GM12878 (cell line): ENCODE results near the gene ETHE1. TPM values are rescaled to one million over a fixed set of nuclear protein-coding genes. Genes with fewer than 3 reads are reported as not detected.
A peak's percentile ranks its signal among the peaks of the same experiment; 100 is the strongest.

Source experiments
- ATAC-seq: fragments of 200-7000 bp; cut with Tn5 transposase; 3 replicates; pipeline ENCODE4 v1.9.1; 2020; ENCODE audit warnings: mild to moderate bottlenecking, moderate library complexity
- BruUV-seq: library from RNA; stranded (reverse); fragments of 400-500 nt; replicated peaks from 2 replicates; lab custom pipeline; 2021; lab: Mats Ljungman, UMichigan
- CTCF ChIA-PET: fragments of 300-600 bp; sonication (Branson Sonifier 250); formaldehyde crosslinking; extraction: SDS; loops from one replicate; lab custom pipeline; 2021; ENCODE audit warnings: inconsistent platforms; lab: Yijun Ruan, JAX
- POLR2A ChIA-PET: fragments of 350-600 bp; formaldehyde crosslinking; extraction: SDS; loops from one replicate; lab custom pipeline; 2021; ENCODE audit warnings: inconsistent platforms; lab: Charles Lee
- RAD21 ChIA-PET: fragments of 300-600 bp; sonication (Branson Sonifier 250); formaldehyde crosslinking; loops from one replicate; lab custom pipeline; 2023; ENCODE audit warnings: antibody characterized with exemption; ENCODE audit not compliant: unreplicated experiment; lab: Charles Lee
- SMC1A ChIA-PET: fragments of 300-600 bp; sonication (Branson Sonifier 250); formaldehyde crosslinking; loops from one replicate; lab custom pipeline; 2023; ENCODE audit not compliant: unreplicated experiment, uncharacterized antibody; lab: Charles Lee
- DNase-seq: peaks from one replicate; pipeline ENCODE4 v3.0.0-alpha.2; 2011; ENCODE audit warnings: low read depth, low spot score
- FAIRE-seq: peaks from 3 replicates; lab custom pipeline; 2011; peaks lifted over from hg19 to GRCh38; lab: Jason Lieb, UNC
- H2AFZ ChIP-seq: 2 replicates; pipeline ENCODE4 v1.6.0; 2011; ENCODE audit warnings: low read depth, low read length, control low read depth; ENCODE audit not compliant: control insufficient read depth
- H3K27ac ChIP-seq: 2 replicates; pipeline ENCODE4 v1.5.1; 2011; ENCODE audit warnings: control low read depth; ENCODE audit not compliant: control insufficient read depth, insufficient read depth
- H3K27me3 ChIP-seq, 2 experiments: replicated peaks in 1 of 2; 2 replicates each; pipeline versions ENCODE4 v1.6.0 to v1.6.1; 2011; ENCODE audit warnings: low read length in 1 of 2; ENCODE audit not compliant: control insufficient read depth in 2 of 2, insufficient read depth in 2 of 2
- H3K36me3 ChIP-seq, 2 experiments: 2 replicates each; pipeline ENCODE4 v1.5.1; 2011; ENCODE audit warnings: low read length in 1 of 2; ENCODE audit not compliant: control insufficient read depth in 2 of 2, insufficient read depth in 2 of 2
- H3K4me1 ChIP-seq: 2 replicates; pipeline ENCODE4 v1.6.1; 2011; ENCODE audit warnings: mild to moderate bottlenecking, low read length, moderate library complexity, mixed read lengths; ENCODE audit not compliant: control insufficient read depth, insufficient read depth
- H3K4me2 ChIP-seq: 2 replicates; pipeline ENCODE4 v1.6.0; 2011; ENCODE audit warnings: control low read depth; ENCODE audit not compliant: control insufficient read depth, insufficient read depth
- H3K4me3 ChIP-seq: fragments of 200-600 bp; sonication (generic); 2 replicates; pipeline ENCODE4 v1.5.1; 2016
- H3K79me2 ChIP-seq: 2 replicates; pipeline ENCODE4 v1.6.0; 2011; ENCODE audit warnings: low read length; ENCODE audit not compliant: control insufficient read depth, insufficient read depth
- H3K9ac ChIP-seq: 2 replicates; pipeline ENCODE4 v1.8.0; 2011; ENCODE audit warnings: low read length, control low read depth, mixed read lengths; ENCODE audit not compliant: control insufficient read depth, insufficient read depth
- H3K9me3 ChIP-seq: replicated peaks from 3 replicates; pipeline ENCODE4 v1.5.1; 2011; ENCODE audit warnings: mild to moderate bottlenecking, low read length; ENCODE audit not compliant: control insufficient read depth, insufficient read depth
- H4K20me1 ChIP-seq: 2 replicates; pipeline ENCODE4 v1.6.0; 2011; ENCODE audit not compliant: control insufficient read depth, insufficient read depth
- JUND ChIP-seq: IDR thresholded peaks from 2 replicates; pipeline ENCODE4 v1.6.1; 2012; ENCODE audit warnings: low read depth, mild to moderate bottlenecking, low read length, improper control_type of control experiment, moderate library complexity
- MLLT1 ChIP-seq: fragments of 450-650 bp; IDR thresholded peaks from 2 replicates; pipeline ENCODE4 v1.6.1; 2016; ENCODE audit warnings: mild to moderate bottlenecking
- TARDBP ChIP-seq: IDR thresholded peaks from 2 replicates; pipeline ENCODE4 v1.6.1; 2016; ENCODE audit warnings: borderline replicate concordance
- WGBS: methylation state at CpG from one replicate; pipeline ENCODE4 v1.1.6; 2016; ENCODE audit warnings: low lambda C conversion rate; ENCODE audit not compliant: insufficient replicate concordance, insufficient coverage; ENCODE audit errors: missing lambda C conversion rate; 5-methylcytosine and 5-hydroxymethylcytosine counted together
- in situ Hi-C: fragments of 300-500 bp; cut with MboI; formaldehyde crosslinking; loops from 9 replicates; pipeline ENCODE4 v1.14.3; 2018; ENCODE audit warnings: mixed read lengths
- intact Hi-C: fragments of 100-400 bp; cut with micrococcal nuclease; formaldehyde crosslinking; loops from one replicate; pipeline ENCODE4 v1.14.2; 2022; ENCODE audit not compliant: unreplicated experiment
- polyA plus RNA-seq, 11 experiments: library from polyadenylated mRNA; depleted of rRNA in 4 of 11; unstranded in 6 of 11; stranded (reverse) in 5 of 11; fragments of >200 nt; fragmentation: Nextera tagmentation in 4 of 11; fragmentation: Illumina TruSeq in 1 of 11; extraction: Ambion mirVana in 4 of 11; extraction: Trizol in 1 of 11; gene quantifications; 1 replicate in 1 of 11; 2 replicates in 10 of 11; pipeline versions ENCODE4 v1.2.1 to v1.2.3, GENCODE V29; 2011 to 2016; ENCODE audit warnings: inconsistent platforms in 2 of 11, missing spikeins in 2 of 11, low read depth in 1 of 11
- total RNA-seq, 4 experiments: library from RNA; depleted of rRNA in 3 of 4; stranded (reverse); fragments of >200 nt in 3 of 4; fragmentation: Illumina TruSeq in 1 of 4; extraction: Trizol in 1 of 4; gene quantifications; 2 replicates each; pipeline versions ENCODE4 v1.2.1 to v1.2.3, GENCODE V29; 2013 to 2021
- TF ChIP-seq, protein P1 (sequence below): IDR thresholded peaks from 2 replicates; pipeline ENCODE4 v1.6.1; 2011; ENCODE audit warnings: low read depth, low read length, improper control_type of control experiment, borderline replicate concordance

ETHE1 gene
- total and polyA plus RNA-seq, 10 of the 15 experiments (the other 5 are each of a cell fraction or from before 2014, with no cell fraction given): 22.1 to 155 (median 52.7) TPM

- ChIA-PET RAD21 (no interaction called here), POLR2A (interaction anchor here (0.6 to 2.6 kb wide), 4 partner anchors 8 to 57 kb away, joined by 3 to 22 read pairs (median 10); partner anchors contain the start of genes IRGQ, ZNF575 and ZNF576), CTCF (interaction anchor here (3.6 kb wide), 1 partner anchor 18 kb away, joined by 34 read pairs; no protein-coding TSS in a partner anchor), SMC1A (interaction anchor here (1.6 to 3.1 kb wide), 3 partner anchors 19 to 21 kb away, joined by 3 to 25 read pairs (median 8); partner anchors contain the start of genes IRGQ and ZNF576)
- Histone ChIP-seq H3K27me3 (no peaks in the 10 kb centered on the region), H3K4me1 (peaks cover 5% of the 10 kb centered on the region), H3K36me3 (no peaks in the 10 kb centered on the region), H2AFZ (peak overlapping the region; percentile 52), H3K79me2 (peaks cover 9% of the 10 kb centered on the region), H3K4me2 (peak overlapping the region; percentile 67), H4K20me1 (no peaks in the 10 kb centered on the region), H3K9ac (peak overlapping the region; percentile 32; the same call in 1 of the 2 replicates), H3K27ac (peak overlapping the region; percentile 13; the same call in 1 of the 2 replicates), H3K9me3 (no peaks in the 10 kb centered on the region), H3K4me3 (peak overlapping the region; percentile 66; the same call in 1 of the 2 replicates)
- ATAC-seq (peak; percentile 4; the same call in 1 of the 3 replicates), DNase-seq (no peak), FAIRE-seq (no peak)
- WGBS: 73% methylated on average over 37 of the region's 37 CpGs
- TF ChIP-seq TARDBP: no peak
- no peak for TF ChIP-seq JUND
- TF ChIP-seq, protein P1, sequence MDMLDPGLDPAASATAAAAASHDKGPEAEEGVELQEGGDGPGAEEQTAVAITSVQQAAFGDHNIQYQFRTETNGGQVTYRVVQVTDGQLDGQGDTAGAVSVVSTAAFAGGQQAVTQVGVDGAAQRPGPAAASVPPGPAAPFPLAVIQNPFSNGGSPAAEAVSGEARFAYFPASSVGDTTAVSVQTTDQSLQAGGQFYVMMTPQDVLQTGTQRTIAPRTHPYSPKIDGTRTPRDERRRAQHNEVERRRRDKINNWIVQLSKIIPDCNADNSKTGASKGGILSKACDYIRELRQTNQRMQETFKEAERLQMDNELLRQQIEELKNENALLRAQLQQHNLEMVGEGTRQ: no peak
- peak; percentile 83 for TF ChIP-seq MLLT1
- in situ Hi-C loops (no loop called here), intact Hi-C loops (loop anchor here (1.0 kb wide), 2 partner anchors 20 to 43 kb away; partner anchors contain the start of genes IRGQ, ZNF428 and ZNF576)
- BruUV-seq: no TSS peak
Measured at GRCh38 chr19:43575955-43576878, 49.2 kb upstream of the ETHE1 start.
